ENCODE results near the gene STH. TPM values are rescaled to one million over a fixed set of nuclear protein-coding genes. Genes with fewer than 3 reads are reported as not detected.

Gene STH
- total RNA-seq, 1 experiment from 2014 or later = not detected

- CTCF ChIA-PET = no interaction called here
- H3K36me3 ChIP-seq (ENCODE audit: control insufficient read depth, insufficient read depth, low read length) = no peaks in the 10 kb centered on the region
- intact Hi-C loops (cut with micrococcal nuclease; ENCODE audit: unreplicated experiment) = no loop called here
- H3K4me3 ChIP-seq (ENCODE audit: low read depth in 2 of 2, low read length in 2 of 2) = no peak overlapping the region
- in situ Hi-C loops (cut with HindIII; ENCODE audit: low pct_unique_long_range_greater_than_20kb, low sequenced_read_pairs) = no loop called here
- no peak overlapping the region for H3K27ac ChIP-seq (ENCODE audit: low read length)
- no peak for TF ChIP-seq REST (IDR thresholded peaks at IDR 0.05; ENCODE audit: insufficient read depth in 1 of 2, low read depth in 2 of 2, low read length in 1 of 2)
- no peak for TF ChIP-seq SIN3A (IDR thresholded peaks at IDR 0.05; ENCODE audit: borderline replicate concordance, insufficient read depth, low read depth, low read length)
- no peak for TF ChIP-seq CTCF (IDR thresholded peaks at IDR 0.05)
- no peak for TF ChIP-seq TCF7L2 (IDR thresholded peaks at IDR 0.05; ENCODE audit: low read depth, low read length)
- no peak for TF ChIP-seq POLR2AphosphoS5 (IDR thresholded peaks at IDR 0.05; ENCODE audit: low read depth, low read length)
- no TSS peak for BruUV-seq (replicated peaks)
- DNase-seq (ENCODE audit: low read depth, low spot score) (no peak), ATAC-seq (no peak)
- H3K27me3 ChIP-seq (ENCODE audit: control insufficient read depth, insufficient read depth, low read length) = no peaks in the 10 kb centered on the region
- no peaks in the 10 kb centered on the region for H3K9me3 ChIP-seq (ENCODE audit: control insufficient read depth, insufficient read depth, low read depth, low read length)
- H3K4me1 ChIP-seq (ENCODE audit: control insufficient read depth, insufficient read depth, low read length) = no peaks in the 10 kb centered on the region
- POLR2A ChIA-PET = no interaction called here
Measured at GRCh38 chr17:46007461-46007965, 8.5 kb downstream of the STH start.

GRCh38 chr17:46008591-46008990 lies 9.5 kb downstream of the STH start:
- ATAC-seq (no peak), DNase-seq (ENCODE audit: low read depth, low spot score) (no peak)
- no peak overlapping the region for H3K4me3 ChIP-seq (ENCODE audit: low read depth in 2 of 2, low read length in 2 of 2)
- no peak for TF ChIP-seq SIN3A (IDR thresholded peaks at IDR 0.05; ENCODE audit: borderline replicate concordance, insufficient read depth, low read depth, low read length)
- TF ChIP-seq POLR2AphosphoS5 (IDR thresholded peaks at IDR 0.05; ENCODE audit: low read depth, low read length) = no peak
- no peak for TF ChIP-seq TCF7L2 (IDR thresholded peaks at IDR 0.05; ENCODE audit: low read depth, low read length)
- no peak for TF ChIP-seq CTCF (IDR thresholded peaks at IDR 0.05)
- no peak for TF ChIP-seq REST (IDR thresholded peaks at IDR 0.05; ENCODE audit: insufficient read depth in 1 of 2, low read depth in 2 of 2, low read length in 1 of 2)
- no TSS peak for BruUV-seq (replicated peaks)
- H3K4me1 ChIP-seq (ENCODE audit: control insufficient read depth, insufficient read depth, low read length) = no peaks in the 10 kb centered on the region
- H3K27me3 ChIP-seq (ENCODE audit: control insufficient read depth, insufficient read depth, low read length) = no peaks in the 10 kb centered on the region
- in situ Hi-C loops (cut with HindIII; ENCODE audit: low pct_unique_long_range_greater_than_20kb, low sequenced_read_pairs) (no loop called here), intact Hi-C loops (cut with micrococcal nuclease; ENCODE audit: unreplicated experiment) (no loop called here)
- H3K27ac ChIP-seq (ENCODE audit: low read length) = no peak overlapping the region
- H3K9me3 ChIP-seq (ENCODE audit: control insufficient read depth, insufficient read depth, low read depth, low read length) = no peaks in the 10 kb centered on the region
- CTCF ChIA-PET = no interaction called here
- POLR2A ChIA-PET = no interaction called here
- H3K36me3 ChIP-seq (ENCODE audit: control insufficient read depth, insufficient read depth, low read length) = no peaks in the 10 kb centered on the region
